ENCODE measurements around the gene RASL10B. TPM values are rescaled to one million over a fixed set of nuclear protein-coding genes. Genes with fewer than 3 reads are reported as not detected.

Gene RASL10B
- polyA plus RNA-seq, 1 donor (not counting 4 experiments of a cell fraction or from before 2014, with no cell fraction given): 0.07 TPM

DNA sequence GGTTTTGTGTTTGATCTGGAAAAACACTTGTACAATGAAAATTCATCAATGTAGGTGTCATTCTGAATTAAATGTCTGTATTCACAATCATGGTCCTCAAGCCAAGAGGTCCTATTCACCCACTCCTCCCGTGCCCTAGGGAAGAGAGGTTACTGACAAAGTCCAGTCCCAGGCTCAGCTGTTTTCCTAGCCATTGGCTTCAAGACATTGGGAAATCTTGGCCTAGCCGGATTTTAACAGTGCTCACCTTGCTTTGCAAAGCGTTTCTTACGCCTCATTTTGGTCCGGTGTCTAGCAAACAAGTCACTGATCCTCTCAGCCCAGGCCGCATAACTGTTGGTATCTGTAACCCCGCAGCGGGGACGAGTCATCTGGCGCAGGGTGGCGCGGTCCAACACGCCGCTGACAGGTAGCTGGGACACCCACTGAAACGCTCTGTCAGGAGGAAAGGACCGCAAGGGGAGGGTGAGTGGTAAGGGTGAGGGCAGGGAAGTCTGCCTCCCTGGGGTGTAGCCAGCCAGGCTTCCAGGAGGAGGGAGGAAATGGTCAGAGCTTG lies 47.3 kb downstream of the RASL10B start:
- H3K9ac ChIP-seq (ENCODE audit: control insufficient read depth, extremely low read depth, insufficient read depth, low read length): no peak overlapping the region
- H3K4me1 ChIP-seq (ENCODE audit: control insufficient read depth, extremely low read depth, insufficient read depth, low read length): peaks cover 29% of the 10 kb centered on the region
- peak overlapping the region; percentile 29 for H3K27ac ChIP-seq (ENCODE audit: control insufficient read depth, insufficient read depth, low read length)
- H3K9me3 ChIP-seq (ENCODE audit: control insufficient read depth, low read depth, low read length): no peaks in the 10 kb centered on the region
- H3K4me2 ChIP-seq (ENCODE audit: control insufficient read depth, extremely low read depth, insufficient read depth, low read depth, low read length): no peak overlapping the region
- dilution Hi-C loops (cut with MboI; ENCODE audit: extremely low pct_ligation_motif_present, low sequenced_read_pairs): no loop called here
- H3K4me3 ChIP-seq (ENCODE audit: control insufficient read depth in 2 of 3, extremely low read depth in 1 of 3, insufficient read depth in 2 of 3, low read depth in 1 of 3, low read length in 3 of 3): no peak overlapping the region
- H2AFZ ChIP-seq (ENCODE audit: control insufficient read depth, low read length): no peak overlapping the region
- FAIRE-seq (no peak), DNase-seq (ENCODE audit: low read depth, low spot score) (no peak)
- H3K27me3 ChIP-seq (ENCODE audit: control insufficient read depth, extremely low read depth, insufficient read depth, low read length): no peaks in the 10 kb centered on the region
- no peak for TF ChIP-seq EZH2 (IDR thresholded peaks at IDR 0.05; ENCODE audit: low read length)
- TF ChIP-seq, protein P1, sequence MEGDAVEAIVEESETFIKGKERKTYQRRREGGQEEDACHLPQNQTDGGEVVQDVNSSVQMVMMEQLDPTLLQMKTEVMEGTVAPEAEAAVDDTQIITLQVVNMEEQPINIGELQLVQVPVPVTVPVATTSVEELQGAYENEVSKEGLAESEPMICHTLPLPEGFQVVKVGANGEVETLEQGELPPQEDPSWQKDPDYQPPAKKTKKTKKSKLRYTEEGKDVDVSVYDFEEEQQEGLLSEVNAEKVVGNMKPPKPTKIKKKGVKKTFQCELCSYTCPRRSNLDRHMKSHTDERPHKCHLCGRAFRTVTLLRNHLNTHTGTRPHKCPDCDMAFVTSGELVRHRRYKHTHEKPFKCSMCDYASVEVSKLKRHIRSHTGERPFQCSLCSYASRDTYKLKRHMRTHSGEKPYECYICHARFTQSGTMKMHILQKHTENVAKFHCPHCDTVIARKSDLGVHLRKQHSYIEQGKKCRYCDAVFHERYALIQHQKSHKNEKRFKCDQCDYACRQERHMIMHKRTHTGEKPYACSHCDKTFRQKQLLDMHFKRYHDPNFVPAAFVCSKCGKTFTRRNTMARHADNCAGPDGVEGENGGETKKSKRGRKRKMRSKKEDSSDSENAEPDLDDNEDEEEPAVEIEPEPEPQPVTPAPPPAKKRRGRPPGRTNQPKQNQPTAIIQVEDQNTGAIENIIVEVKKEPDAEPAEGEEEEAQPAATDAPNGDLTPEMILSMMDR (optimal IDR thresholded peaks at IDR 0.05 in 1 of 3, IDR thresholded peaks at IDR 0.05 in 1 of 3, conservative IDR thresholded peaks at IDR 0.05 in 1 of 3; ENCODE audit: extremely low read depth in 1 of 3, insufficient read depth in 2 of 3, low read length in 3 of 3): no peak
- H3K79me2 ChIP-seq (ENCODE audit: control insufficient read depth, insufficient read depth, low read length): no peaks in the 10 kb centered on the region
- no peaks in the 10 kb centered on the region for H3K9me1 ChIP-seq (ENCODE audit: control insufficient read depth, extremely low read depth, insufficient read depth, low read length)
- no peaks in the 10 kb centered on the region for H4K20me1 ChIP-seq (ENCODE audit: control insufficient read depth, extremely low read depth, insufficient read depth, low read length)
- H3K36me3 ChIP-seq (ENCODE audit: control insufficient read depth in 2 of 2, extremely low read depth in 1 of 2, insufficient read depth in 2 of 2, low read length in 2 of 2): peaks cover 9 to 19% of the 10 kb centered on the region in 2 experiments

DNA sequence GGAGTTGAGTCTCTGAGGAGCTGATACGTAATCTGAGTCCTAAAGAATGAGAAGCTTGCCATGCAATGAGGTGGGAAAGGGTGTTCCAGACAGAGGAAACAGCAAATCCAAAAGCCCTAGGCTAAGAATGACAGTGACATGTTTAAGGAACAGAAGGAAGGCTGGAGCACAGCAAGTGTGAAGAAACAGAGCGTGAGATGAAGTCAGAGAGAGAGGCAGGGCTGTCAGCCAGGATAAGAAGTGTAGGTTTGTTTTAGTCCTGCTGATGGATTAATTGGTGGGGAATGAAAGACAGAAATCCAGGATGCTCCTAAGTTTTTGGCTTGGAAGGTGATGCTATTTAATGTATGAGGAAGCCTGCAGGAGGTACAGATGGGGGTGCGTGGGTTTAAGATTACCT lies 49.5 kb downstream of the RASL10B start:
- Histone ChIP-seq H3K9ac (ENCODE audit: control insufficient read depth, extremely low read depth, insufficient read depth, low read length) (no peak overlapping the region), H3K36me3 (ENCODE audit: control insufficient read depth in 2 of 2, extremely low read depth in 1 of 2, insufficient read depth in 2 of 2, low read length in 2 of 2) (peaks cover 7 to 21% of the 10 kb centered on the region in 2 experiments), H3K79me2 (ENCODE audit: control insufficient read depth, insufficient read depth, low read length) (no peaks in the 10 kb centered on the region), H3K9me3 (ENCODE audit: control insufficient read depth, low read depth, low read length) (no peaks in the 10 kb centered on the region), H3K27me3 (ENCODE audit: control insufficient read depth, extremely low read depth, insufficient read depth, low read length) (no peaks in the 10 kb centered on the region), H2AFZ (ENCODE audit: control insufficient read depth, low read length) (no peak overlapping the region), H3K4me3 (ENCODE audit: control insufficient read depth in 2 of 3, extremely low read depth in 1 of 3, insufficient read depth in 2 of 3, low read depth in 1 of 3, low read length in 3 of 3) (no peak overlapping the region), H3K4me2 (ENCODE audit: control insufficient read depth, extremely low read depth, insufficient read depth, low read depth, low read length) (no peak overlapping the region), H3K4me1 (ENCODE audit: control insufficient read depth, extremely low read depth, insufficient read depth, low read length) (peaks cover 42% of the 10 kb centered on the region), H4K20me1 (ENCODE audit: control insufficient read depth, extremely low read depth, insufficient read depth, low read length) (no peaks in the 10 kb centered on the region), H3K9me1 (ENCODE audit: control insufficient read depth, extremely low read depth, insufficient read depth, low read length) (no peaks in the 10 kb centered on the region), H3K27ac (ENCODE audit: control insufficient read depth, insufficient read depth, low read length) (no peak overlapping the region)
- dilution Hi-C loops (cut with MboI; ENCODE audit: extremely low pct_ligation_motif_present, low sequenced_read_pairs): no loop called here
- FAIRE-seq (no peak), DNase-seq (ENCODE audit: low read depth, low spot score) (no peak)
- TF ChIP-seq EZH2 (IDR thresholded peaks at IDR 0.05; ENCODE audit: low read length): no peak
- TF ChIP-seq, protein P1 (optimal IDR thresholded peaks at IDR 0.05 in 1 of 3, IDR thresholded peaks at IDR 0.05 in 1 of 3, conservative IDR thresholded peaks at IDR 0.05 in 1 of 3; ENCODE audit: extremely low read depth in 1 of 3, insufficient read depth in 2 of 3, low read length in 3 of 3): no peak

All from keratinocyte (primary cell).